GM12878 (cell line): ENCODE measurements around the gene KRT10.

ENCODE experiments used
- ATF3 ChIP-seq: IDR thresholded peaks from 2 replicates; pipeline ENCODE4 v1.6.1; 2011; ENCODE audit warnings: low read depth, mild to moderate bottlenecking, low read length, moderate library complexity, borderline replicate concordance; ENCODE audit errors: extremely low read depth
- BACH1 ChIP-seq: fragments of 450-650 bp; IDR thresholded peaks from 2 replicates; pipeline ENCODE4 v1.6.1; 2017; ENCODE audit warnings: mild to moderate bottlenecking, borderline replicate concordance
- HDGF ChIP-seq: fragments of 450-650 bp; IDR thresholded peaks from 2 replicates; pipeline ENCODE4 v1.6.1; 2016; ENCODE audit warnings: antibody characterized with exemption
- NRF1 ChIP-seq: conservative IDR thresholded peaks from 2 replicates; pipeline ENCODE4 v1.6.1; 2011; ENCODE audit warnings: mild to moderate bottlenecking, low read depth, low read length, improper control_type of control experiment
- REST ChIP-seq: IDR thresholded peaks from 2 replicates; pipeline ENCODE4 v1.6.1; 2012; ENCODE audit warnings: mild to moderate bottlenecking, low read depth, low read length

- TF ChIP-seq REST: no peak
- TF ChIP-seq ATF3: no peak
- TF ChIP-seq BACH1: no peak
- no peak for TF ChIP-seq NRF1
- TF ChIP-seq HDGF: no peak
These were observed 9.8 kb downstream of the KRT10 start for GRCh38 chr17:40812639-40813038.
